Activated CD4-positive, alpha-beta T cell treated with anti-CD3 and anti-CD28 coated beads, Interleukin-2, amount 10 ng/mL, durations not matched to agents 24 days and 14 days (primary cell): ENCODE measurements around the gene RHOBTB3. TPM values are rescaled to one million over a fixed set of nuclear protein-coding genes. Genes with fewer than 3 reads are reported as not detected.

Experiments used
- DNase-seq: peaks from one replicate; pipeline ENCODE4 v3.0.0; 2022
- H3K27ac Mint-ChIP-seq: one replicate; pipeline ENCODE4 v1.8.0; 2022; ENCODE audit warnings: mild to moderate bottlenecking, mixed read lengths
- H3K27me3 Mint-ChIP-seq: one replicate; pipeline ENCODE4 v1.8.0; 2022; ENCODE audit warnings: mixed read lengths
- H3K36me3 Mint-ChIP-seq: one replicate; pipeline ENCODE4 v1.8.0; 2022; ENCODE audit warnings: low read depth, mild to moderate bottlenecking, mixed read lengths
- H3K4me1 Mint-ChIP-seq: one replicate; pipeline ENCODE4 v1.8.0; 2021; ENCODE audit warnings: mixed read lengths
- H3K4me3 Mint-ChIP-seq: one replicate; pipeline ENCODE4 v1.8.0; 2022; ENCODE audit warnings: mild to moderate bottlenecking, moderate library complexity, mixed read lengths
- H3K9me3 Mint-ChIP-seq: one replicate; pipeline ENCODE4 v1.8.0; 2021; ENCODE audit warnings: mixed read lengths
- intact Hi-C: fragments of 100-400 bp; cut with micrococcal nuclease; formaldehyde crosslinking; loops from one replicate; pipeline ENCODE4 v1.15.1; 2023
- total RNA-seq: library from RNA; stranded (reverse); gene quantifications from 2 replicates; pipeline ENCODE4 v1.2.3, GENCODE V29; 2022

The RHOBTB3 gene
- total RNA-seq, 1 donor from 2014 or later = 0.37 TPM

DNA sequence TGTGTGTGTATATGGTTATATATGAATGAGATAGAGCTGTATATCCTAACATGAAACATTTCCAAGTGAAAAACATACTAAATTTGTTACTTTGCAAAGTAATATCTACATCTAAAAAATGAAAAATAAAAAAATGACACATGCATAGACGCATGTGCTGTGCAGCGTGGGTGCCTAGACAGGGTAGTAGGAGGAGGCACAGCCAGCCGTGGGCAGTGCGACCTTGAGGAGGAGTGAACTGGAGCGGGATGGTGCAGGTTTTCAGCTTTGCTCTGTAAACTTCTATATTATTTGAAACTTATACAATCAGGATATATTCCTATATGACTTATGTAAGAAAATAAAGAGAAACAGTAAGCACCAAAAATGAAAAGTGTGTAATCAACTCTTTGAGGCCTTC, 106.4 kb downstream of the RHOBTB3 start:
- H3K27ac Mint-ChIP-seq = peak overlapping the region; percentile 18

DNA sequence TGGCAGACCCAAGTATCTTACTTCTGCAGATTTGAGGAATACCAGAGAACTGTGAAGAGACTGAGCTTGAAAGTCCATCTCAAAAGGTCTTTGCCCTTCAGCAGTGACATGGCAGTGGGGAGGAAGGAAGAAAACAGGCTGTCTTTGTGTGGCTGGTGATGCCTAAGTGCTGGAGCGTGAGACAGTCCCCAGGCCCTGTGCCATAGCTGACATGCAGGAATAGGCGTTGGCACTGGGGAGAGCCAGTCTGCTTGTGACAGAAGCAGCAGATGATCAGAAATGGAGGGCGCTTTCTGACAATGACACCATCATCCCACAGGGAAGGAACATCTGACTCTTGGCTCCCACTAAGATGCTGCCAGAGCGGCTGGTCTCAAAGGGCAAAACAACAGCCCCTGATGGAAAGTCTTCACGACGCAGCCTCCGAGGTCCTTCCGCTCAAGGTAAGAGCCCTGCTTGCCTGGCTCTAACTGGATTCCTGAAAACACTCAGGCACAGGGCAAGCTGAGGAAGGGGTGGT, 106.9 kb downstream of the RHOBTB3 start:
- H3K4me1 Mint-ChIP-seq = peaks cover 32% of the 10 kb centered on the region
- no peaks in the 10 kb centered on the region for H3K36me3 Mint-ChIP-seq
- H3K9me3 Mint-ChIP-seq = no peaks in the 10 kb centered on the region

More for the DNA sequence above, 106.4 kb downstream of the RHOBTB3 start:
- H3K4me1 Mint-ChIP-seq = peaks cover 30% of the 10 kb centered on the region
- no peak overlapping the region for H3K4me3 Mint-ChIP-seq
- intact Hi-C loops = no loop called here
- no peaks in the 10 kb centered on the region for H3K36me3 Mint-ChIP-seq
- DNase-seq = no peak
- H3K27me3 Mint-ChIP-seq = no peaks in the 10 kb centered on the region
- H3K9me3 Mint-ChIP-seq = no peaks in the 10 kb centered on the region

DNA sequence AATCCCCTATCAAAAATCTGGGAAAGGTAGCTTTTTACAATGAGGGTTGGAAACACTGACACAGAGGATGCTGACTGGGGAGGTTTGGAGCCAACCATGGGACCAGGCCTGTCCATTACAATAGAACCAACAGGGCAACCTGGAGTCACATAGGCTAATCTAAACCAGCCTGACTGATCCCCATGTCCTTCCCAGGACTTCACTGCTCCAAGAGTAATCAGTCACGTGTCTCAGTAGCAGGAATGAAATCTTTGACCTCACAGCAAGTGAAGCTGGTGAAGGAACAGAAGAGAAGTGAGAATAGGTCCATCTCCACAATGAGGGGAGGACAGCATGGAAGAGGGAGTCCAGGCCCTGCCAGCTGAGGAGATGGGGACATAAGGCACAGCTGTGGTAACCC, 107.4 kb downstream of the RHOBTB3 start:
- no peaks in the 10 kb centered on the region for H3K9me3 Mint-ChIP-seq
- no peak for DNase-seq
- peaks cover 35% of the 10 kb centered on the region for H3K4me1 Mint-ChIP-seq
- peak overlapping the region; percentile 4 for H3K27ac Mint-ChIP-seq
- intact Hi-C loops = no loop called here
- no peaks in the 10 kb centered on the region for H3K36me3 Mint-ChIP-seq
- no peak overlapping the region for H3K4me3 Mint-ChIP-seq
- no peaks in the 10 kb centered on the region for H3K27me3 Mint-ChIP-seq

More for the DNA sequence above, 106.9 kb downstream of the RHOBTB3 start:
- H3K27ac Mint-ChIP-seq = peak overlapping the region; percentile 4
- DNase-seq = no peak
- H3K27me3 Mint-ChIP-seq = no peaks in the 10 kb centered on the region
- intact Hi-C loops = no loop called here
- H3K4me3 Mint-ChIP-seq = no peak overlapping the region

DNA sequence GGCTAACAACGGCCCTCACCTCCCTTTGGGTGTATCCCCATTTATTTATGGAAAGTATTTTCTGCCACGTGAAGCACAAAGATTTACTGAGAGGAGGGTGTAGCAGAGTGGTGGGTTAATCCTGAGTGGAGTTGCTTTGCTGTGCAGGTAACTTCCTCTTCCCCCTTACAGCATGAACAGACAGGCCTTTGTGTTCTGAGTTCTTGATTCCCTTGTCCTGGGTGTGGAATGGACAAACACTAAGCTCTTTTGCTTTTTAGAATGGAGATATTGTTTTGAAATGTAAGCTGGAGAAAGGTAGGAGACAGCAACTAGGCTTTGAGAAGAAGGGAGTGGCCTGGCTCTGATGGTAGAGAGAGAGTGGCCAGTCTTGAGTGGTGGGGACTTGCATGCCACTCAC, 108.5 kb downstream of the RHOBTB3 start:
- H3K9me3 Mint-ChIP-seq = no peaks in the 10 kb centered on the region
- H3K27ac Mint-ChIP-seq = no peak overlapping the region

DNA sequence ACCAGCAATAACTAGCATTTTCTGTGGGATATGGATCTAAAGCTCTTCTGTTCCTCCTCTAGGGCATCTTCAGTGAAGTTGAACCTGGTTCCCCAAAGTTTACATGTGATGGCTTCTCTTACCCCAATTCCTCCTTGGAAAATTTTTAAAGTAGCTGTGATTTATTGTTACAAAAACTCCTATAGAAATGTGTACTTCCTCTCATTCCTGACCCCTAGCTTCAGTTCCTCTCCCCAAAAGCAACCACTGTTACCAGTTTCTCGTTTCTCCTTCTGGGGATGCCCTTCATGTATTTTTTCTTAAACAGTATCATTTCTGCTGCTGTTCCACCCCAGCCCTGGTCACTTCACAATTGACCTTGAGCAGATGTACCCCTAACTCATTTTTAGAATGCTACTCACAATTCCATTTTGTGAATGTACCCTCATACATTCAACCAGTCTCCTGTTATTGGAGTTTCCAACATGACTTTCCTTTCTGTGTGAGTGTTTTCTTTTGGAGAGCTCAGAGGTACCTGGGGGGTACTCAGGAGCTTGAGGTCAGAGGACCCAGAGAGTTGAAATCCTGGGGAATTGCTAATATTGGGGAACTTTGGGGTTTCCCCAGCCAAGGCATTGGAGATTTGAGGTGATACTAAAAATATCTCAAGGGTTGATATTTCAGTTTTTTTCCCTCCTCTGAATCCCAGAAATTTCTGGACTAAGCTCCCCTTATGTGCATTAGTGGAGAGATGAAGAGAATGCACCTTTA, 110.0 kb downstream of the RHOBTB3 start:
- no peaks in the 10 kb centered on the region for H3K27me3 Mint-ChIP-seq
- intact Hi-C loops = no loop called here
- H3K9me3 Mint-ChIP-seq = no peaks in the 10 kb centered on the region
- H3K27ac Mint-ChIP-seq = no peak overlapping the region
- DNase-seq = no peak
- no peak overlapping the region for H3K4me3 Mint-ChIP-seq
- H3K4me1 Mint-ChIP-seq = peaks cover 27% of the 10 kb centered on the region
- H3K36me3 Mint-ChIP-seq = no peaks in the 10 kb centered on the region

More for the DNA sequence above, 108.5 kb downstream of the RHOBTB3 start:
- no peaks in the 10 kb centered on the region for H3K36me3 Mint-ChIP-seq
- DNase-seq = no peak
- no peak overlapping the region for H3K4me3 Mint-ChIP-seq
- H3K4me1 Mint-ChIP-seq = peaks cover 29% of the 10 kb centered on the region
- H3K27me3 Mint-ChIP-seq = no peaks in the 10 kb centered on the region
- intact Hi-C loops = no loop called here

DNA sequence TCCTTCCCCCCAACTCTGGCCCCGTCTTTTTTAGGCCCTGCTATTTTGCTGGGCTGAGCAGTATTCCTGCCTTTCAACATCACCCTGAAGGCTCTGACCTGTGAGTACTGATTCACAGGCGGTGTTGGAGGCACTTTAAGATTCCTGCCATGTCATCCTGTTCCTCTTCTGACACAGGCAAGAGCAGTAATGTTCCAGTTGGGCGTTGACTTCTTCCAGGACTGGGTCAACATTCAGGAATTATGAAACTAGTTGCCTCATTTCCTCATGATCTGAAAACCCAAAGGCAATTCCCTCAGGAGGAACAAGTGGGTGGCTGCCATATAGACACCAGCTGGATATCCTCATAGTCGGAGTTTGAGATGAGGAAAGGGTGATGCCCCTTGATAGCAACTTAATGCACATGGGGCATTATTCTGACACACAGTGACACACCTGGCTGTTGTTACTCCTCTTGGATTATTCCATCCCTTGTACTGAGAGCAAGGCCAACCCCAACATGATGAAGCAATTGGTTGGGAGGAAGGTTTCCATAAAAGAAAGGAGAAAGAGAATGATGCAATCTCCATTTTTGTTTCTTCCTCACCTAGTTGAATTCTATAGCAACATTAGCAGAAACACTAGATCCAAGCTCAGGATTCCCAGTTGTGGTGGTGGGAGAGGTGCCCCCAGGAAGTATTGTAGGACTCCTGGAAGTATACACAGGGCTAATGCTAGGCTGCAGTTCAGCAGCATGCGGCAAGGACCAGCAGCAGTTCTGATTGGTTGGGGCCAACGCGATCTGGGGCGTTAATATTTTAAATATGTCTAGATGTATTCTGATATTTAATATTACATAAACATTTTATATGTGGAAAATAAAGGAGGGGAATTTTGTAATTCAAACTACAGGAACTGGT, 111.0 kb downstream of the RHOBTB3 start:
- Mint-ChIP-seq H3K27ac (no peak overlapping the region), H3K4me3 (no peak overlapping the region), H3K4me1 (peaks cover 29% of the 10 kb centered on the region), H3K36me3 (no peaks in the 10 kb centered on the region), H3K27me3 (no peaks in the 10 kb centered on the region), H3K9me3 (no peaks in the 10 kb centered on the region)
- no peak for DNase-seq
- intact Hi-C loops = loop anchor here (2.0 kb wide), 2 partner anchors 29 to 33 kb away; no protein-coding TSS in a partner anchor

DNA sequence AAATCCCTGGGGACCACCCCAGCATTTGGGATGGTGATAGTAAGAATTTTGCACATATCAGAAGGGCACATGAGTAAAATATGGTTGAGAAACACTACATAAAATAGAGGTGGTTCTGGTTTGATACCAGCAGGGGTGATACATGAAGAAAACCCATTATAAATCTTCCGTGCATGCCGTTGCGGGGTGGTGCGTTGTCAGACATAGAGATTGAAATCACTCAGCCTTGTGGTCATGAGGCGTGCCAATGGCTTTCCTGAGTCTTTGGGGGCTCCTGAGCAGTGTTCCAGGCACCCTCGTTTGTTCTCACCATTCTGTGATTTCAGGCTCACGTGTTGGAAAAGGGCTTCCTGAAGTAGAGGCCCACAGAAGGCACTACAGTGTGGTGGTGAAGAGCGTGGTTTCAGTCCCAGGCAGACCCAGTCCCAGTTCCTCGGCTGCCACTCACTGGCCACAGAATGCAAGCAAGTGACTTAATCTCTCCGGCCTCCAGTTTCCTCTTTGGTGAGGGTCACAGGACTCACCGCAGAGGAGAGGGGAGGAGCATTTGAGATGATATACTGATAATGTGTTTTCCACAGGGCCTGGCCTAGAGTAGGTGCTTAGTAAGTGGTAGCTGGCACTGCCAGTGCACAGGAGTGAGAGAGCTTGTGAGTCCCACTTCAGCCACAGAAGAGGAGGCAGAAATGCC, 111.9 kb downstream of the RHOBTB3 start:
- intact Hi-C loops = loop anchor here (1.0 to 2.0 kb wide), 5 partner anchors 8 to 199 kb away; no protein-coding TSS in a partner anchor
- Mint-ChIP-seq H3K9me3 (no peaks in the 10 kb centered on the region), H3K4me1 (peaks cover 25% of the 10 kb centered on the region), H3K27me3 (peaks cover 5% of the 10 kb centered on the region), H3K4me3 (peak overlapping the region; percentile 60), H3K36me3 (no peaks in the 10 kb centered on the region), H3K27ac (peak overlapping the region; percentile 74)
- peak; percentile 87 for DNase-seq

DNA sequence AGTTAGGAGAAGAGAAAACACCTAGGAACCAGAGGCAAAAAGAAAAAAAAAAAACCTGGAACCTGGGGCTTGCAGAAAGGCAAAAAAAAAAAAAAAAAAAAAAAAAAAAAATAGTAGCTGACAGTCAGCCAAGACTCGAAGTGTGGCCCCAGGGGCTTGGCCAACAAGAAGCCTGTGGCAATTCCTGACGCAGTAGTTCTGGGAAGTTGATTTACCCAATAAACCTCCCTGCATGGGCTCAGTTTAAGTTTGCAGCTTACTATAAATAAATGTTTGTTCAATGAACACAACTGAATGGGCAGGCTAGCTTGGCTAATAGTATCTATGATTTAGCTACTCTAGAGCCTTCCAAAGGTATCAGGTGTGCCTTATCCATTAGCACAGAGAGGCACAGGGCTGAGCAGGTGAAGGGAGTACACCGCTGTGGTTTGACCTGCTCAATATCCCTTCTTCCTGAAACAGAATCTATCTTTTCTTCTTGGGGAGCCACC, 112.6 kb downstream of the RHOBTB3 start:
- peaks cover 9% of the 10 kb centered on the region for H3K27me3 Mint-ChIP-seq
- no peak overlapping the region for H3K27ac Mint-ChIP-seq
- intact Hi-C loops = loop anchor here (1.0 to 2.0 kb wide), 5 partner anchors 8 to 199 kb away; no protein-coding TSS in a partner anchor
- peaks cover 25% of the 10 kb centered on the region for H3K4me1 Mint-ChIP-seq
- no peak overlapping the region for H3K4me3 Mint-ChIP-seq
- DNase-seq = no peak
- H3K36me3 Mint-ChIP-seq = no peaks in the 10 kb centered on the region
- H3K9me3 Mint-ChIP-seq = no peaks in the 10 kb centered on the region

DNA sequence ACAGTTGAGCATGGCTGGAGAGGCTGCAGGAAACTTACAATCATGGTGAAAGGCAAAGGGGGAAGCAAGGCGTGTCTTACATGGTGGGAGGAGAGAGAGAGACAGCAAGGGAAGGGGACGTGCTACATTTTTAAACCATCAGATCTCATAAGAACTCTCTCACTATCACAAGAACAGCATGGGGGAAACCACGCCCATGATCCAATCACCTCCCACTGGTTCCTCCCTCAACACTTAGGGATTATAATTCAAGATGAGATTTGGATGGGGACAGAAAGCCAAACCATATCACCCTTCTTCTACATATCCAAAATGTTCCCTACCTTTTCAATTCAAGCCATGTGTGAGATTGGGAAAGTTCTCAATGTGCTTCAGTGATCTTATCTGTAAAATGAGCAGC, 114.3 kb downstream of the RHOBTB3 start:
- DNase-seq = no peak
- Mint-ChIP-seq H3K27ac (no peak overlapping the region), H3K9me3 (no peaks in the 10 kb centered on the region), H3K4me1 (peaks cover 25% of the 10 kb centered on the region), H3K27me3 (peaks cover 16% of the 10 kb centered on the region), H3K36me3 (no peaks in the 10 kb centered on the region), H3K4me3 (no peak overlapping the region)
- intact Hi-C loops = loop anchor here (5.0 kb wide), 1 partner anchor 128 kb away; no protein-coding TSS in a partner anchor

Other genes starting within 250 kb of the RHOBTB3 start
- 61.2 and 69.5 TPM in 2 replicates for gene SKIC3, start 176.4 kb upstream of the RHOBTB3 start, total RNA-seq
- 3.2 and 4.1 TPM in 2 replicates for gene ARSK, start 176.2 kb upstream of the RHOBTB3 start, total RNA-seq
- gene GPR150, start 111.2 kb upstream of the RHOBTB3 start, total RNA-seq = 0.33 and 0.56 TPM in 2 replicates
- gene RFESD, start 84.6 kb upstream of the RHOBTB3 start, total RNA-seq = 4.0 and 4.2 TPM in 2 replicates
- not detected in 2 replicates for gene SPATA9, start 48.3 kb upstream of the RHOBTB3 start, total RNA-seq
- 13.5 and 17.3 TPM in 2 replicates for gene GLRX, start 91.4 kb downstream of the RHOBTB3 start, total RNA-seq
- 103 and 111 TPM in 2 replicates for gene ELL2, start 230.5 kb downstream of the RHOBTB3 start, total RNA-seq